ENCODE results near the gene ZNF536. TPM values are rescaled to one million over a fixed set of nuclear protein-coding genes. Genes with fewer than 3 reads are reported as not detected.

Gene ZNF536
- total and polyA plus RNA-seq, 10 of the 15 experiments (the other 5 are each of a cell fraction or from before 2014, with no cell fraction given) = not detected

DNA sequence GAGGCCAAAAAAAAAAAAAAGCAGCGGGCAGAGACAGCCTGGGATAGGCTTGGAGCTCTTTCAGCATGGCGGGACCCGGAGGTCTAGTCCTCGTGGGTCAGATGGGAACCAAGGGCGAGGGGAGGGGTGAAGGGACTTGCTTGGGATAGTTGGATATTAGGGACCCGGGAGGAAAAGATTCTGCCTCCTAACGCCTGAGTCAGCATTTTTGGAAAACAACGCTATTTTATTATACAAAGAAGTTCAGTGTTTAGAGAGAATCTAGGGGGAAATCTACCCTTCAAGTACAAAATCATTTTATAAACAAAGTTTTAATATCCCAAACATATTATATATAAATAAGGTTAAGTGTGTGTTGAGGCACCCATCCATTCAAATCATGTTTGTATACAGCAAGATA is 156.7 kb downstream of the ZNF536 start (continued):
- no peak for TF ChIP-seq RFX5 (IDR thresholded peaks at IDR 0.05; ENCODE audit: low read depth, low read length)

DNA sequence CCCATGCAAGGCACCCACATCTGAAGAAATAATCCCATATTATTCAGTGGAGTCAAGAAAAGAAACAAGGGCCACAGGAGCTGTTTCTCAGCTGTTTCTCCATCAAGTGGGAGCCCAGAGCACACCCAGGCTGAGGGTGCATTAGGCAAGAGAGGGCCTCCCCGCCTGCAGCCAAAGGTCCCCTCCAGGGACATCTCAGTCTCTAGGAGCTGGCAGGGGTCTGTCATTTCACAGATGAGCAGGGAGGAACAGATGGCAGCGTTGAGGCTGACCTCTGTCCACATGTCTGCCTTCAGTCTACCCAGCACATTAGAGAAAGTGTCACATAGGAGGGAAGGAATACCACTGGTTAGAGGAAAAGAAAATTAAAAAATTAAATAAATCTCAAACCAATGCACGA is 157.7 kb downstream of the ZNF536 start:
- no peaks in the 10 kb centered on the region for H3K4me1 ChIP-seq (ENCODE audit: control insufficient read depth, insufficient read depth, low read length)
- no peak overlapping the region for H3K27ac ChIP-seq (ENCODE audit: control insufficient read depth, insufficient read depth)
- H4K20me1 ChIP-seq (ENCODE audit: control insufficient read depth, insufficient read depth) = no peaks in the 10 kb centered on the region
- H3K9me3 ChIP-seq (replicated peaks; ENCODE audit: control insufficient read depth, insufficient read depth, low read length) = no peaks in the 10 kb centered on the region
- DNase-seq (ENCODE audit: low read depth, low spot score) (no peak), FAIRE-seq (no peak), ATAC-seq (no peak)
- SMC1A ChIA-PET (ENCODE audit: uncharacterized antibody, unreplicated experiment) = no interaction called here
- H3K27me3 ChIP-seq (replicated peaks in 1 of 2; ENCODE audit: control insufficient read depth in 2 of 2, insufficient read depth in 2 of 2, low read length in 1 of 2) = no peaks in the 10 kb centered on the region
- RAD21 ChIA-PET (ENCODE audit: unreplicated experiment) = no interaction called here
- no TSS peak for BruUV-seq (replicated peaks)
- 3% methylated on average over 3 of the region's 3 CpGs for WGBS (ENCODE audit: insufficient coverage, insufficient replicate concordance, low lambda C conversion rate, missing lambda C conversion rate)
- no peaks in the 10 kb centered on the region for H3K36me3 ChIP-seq (ENCODE audit: control insufficient read depth in 2 of 2, insufficient read depth in 2 of 2, low read length in 1 of 2)
- H3K9ac ChIP-seq (ENCODE audit: control insufficient read depth, insufficient read depth, low read length) = no peak overlapping the region
- intact Hi-C loops (cut with micrococcal nuclease; ENCODE audit: unreplicated experiment) (no loop called here), in situ Hi-C loops (cut with MboI) (no loop called here)
- POLR2A ChIA-PET = no interaction called here
- no peak for TF ChIP-seq ATF7 (IDR thresholded peaks at IDR 0.05; ENCODE audit: low read depth)
- TF ChIP-seq MXI1 (IDR thresholded peaks at IDR 0.05; ENCODE audit: low read depth, low read length) = no peak
- no peak for TF ChIP-seq KAT2A (conservative IDR thresholded peaks at IDR 0.05; ENCODE audit: control insufficient read depth, low read depth, low read length)
- TF ChIP-seq CHD4 (IDR thresholded peaks at IDR 0.05) = no peak
- no peak for TF ChIP-seq POLR2AphosphoS2 (IDR thresholded peaks at IDR 0.05; ENCODE audit: low read depth, low read length)
- TF ChIP-seq PML (IDR thresholded peaks at IDR 0.05; ENCODE audit: low read length) = no peak
- no peak for TF ChIP-seq RAD21 (IDR thresholded peaks at IDR 0.05; ENCODE audit: insufficient read depth, low read depth, low read length)
- no peak for TF ChIP-seq IRF4 (IDR thresholded peaks at IDR 0.05; ENCODE audit: low read depth, low read length)
- TF ChIP-seq, protein P1, sequence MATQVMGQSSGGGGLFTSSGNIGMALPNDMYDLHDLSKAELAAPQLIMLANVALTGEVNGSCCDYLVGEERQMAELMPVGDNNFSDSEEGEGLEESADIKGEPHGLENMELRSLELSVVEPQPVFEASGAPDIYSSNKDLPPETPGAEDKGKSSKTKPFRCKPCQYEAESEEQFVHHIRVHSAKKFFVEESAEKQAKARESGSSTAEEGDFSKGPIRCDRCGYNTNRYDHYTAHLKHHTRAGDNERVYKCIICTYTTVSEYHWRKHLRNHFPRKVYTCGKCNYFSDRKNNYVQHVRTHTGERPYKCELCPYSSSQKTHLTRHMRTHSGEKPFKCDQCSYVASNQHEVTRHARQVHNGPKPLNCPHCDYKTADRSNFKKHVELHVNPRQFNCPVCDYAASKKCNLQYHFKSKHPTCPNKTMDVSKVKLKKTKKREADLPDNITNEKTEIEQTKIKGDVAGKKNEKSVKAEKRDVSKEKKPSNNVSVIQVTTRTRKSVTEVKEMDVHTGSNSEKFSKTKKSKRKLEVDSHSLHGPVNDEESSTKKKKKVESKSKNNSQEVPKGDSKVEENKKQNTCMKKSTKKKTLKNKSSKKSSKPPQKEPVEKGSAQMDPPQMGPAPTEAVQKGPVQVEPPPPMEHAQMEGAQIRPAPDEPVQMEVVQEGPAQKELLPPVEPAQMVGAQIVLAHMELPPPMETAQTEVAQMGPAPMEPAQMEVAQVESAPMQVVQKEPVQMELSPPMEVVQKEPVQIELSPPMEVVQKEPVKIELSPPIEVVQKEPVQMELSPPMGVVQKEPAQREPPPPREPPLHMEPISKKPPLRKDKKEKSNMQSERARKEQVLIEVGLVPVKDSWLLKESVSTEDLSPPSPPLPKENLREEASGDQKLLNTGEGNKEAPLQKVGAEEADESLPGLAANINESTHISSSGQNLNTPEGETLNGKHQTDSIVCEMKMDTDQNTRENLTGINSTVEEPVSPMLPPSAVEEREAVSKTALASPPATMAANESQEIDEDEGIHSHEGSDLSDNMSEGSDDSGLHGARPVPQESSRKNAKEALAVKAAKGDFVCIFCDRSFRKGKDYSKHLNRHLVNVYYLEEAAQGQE (IDR thresholded peaks at IDR 0.05; ENCODE audit: low read depth, low read length) = no peak
- no peak for TF ChIP-seq ZNF217 (IDR thresholded peaks at IDR 0.05)
- TF ChIP-seq, protein P2, sequence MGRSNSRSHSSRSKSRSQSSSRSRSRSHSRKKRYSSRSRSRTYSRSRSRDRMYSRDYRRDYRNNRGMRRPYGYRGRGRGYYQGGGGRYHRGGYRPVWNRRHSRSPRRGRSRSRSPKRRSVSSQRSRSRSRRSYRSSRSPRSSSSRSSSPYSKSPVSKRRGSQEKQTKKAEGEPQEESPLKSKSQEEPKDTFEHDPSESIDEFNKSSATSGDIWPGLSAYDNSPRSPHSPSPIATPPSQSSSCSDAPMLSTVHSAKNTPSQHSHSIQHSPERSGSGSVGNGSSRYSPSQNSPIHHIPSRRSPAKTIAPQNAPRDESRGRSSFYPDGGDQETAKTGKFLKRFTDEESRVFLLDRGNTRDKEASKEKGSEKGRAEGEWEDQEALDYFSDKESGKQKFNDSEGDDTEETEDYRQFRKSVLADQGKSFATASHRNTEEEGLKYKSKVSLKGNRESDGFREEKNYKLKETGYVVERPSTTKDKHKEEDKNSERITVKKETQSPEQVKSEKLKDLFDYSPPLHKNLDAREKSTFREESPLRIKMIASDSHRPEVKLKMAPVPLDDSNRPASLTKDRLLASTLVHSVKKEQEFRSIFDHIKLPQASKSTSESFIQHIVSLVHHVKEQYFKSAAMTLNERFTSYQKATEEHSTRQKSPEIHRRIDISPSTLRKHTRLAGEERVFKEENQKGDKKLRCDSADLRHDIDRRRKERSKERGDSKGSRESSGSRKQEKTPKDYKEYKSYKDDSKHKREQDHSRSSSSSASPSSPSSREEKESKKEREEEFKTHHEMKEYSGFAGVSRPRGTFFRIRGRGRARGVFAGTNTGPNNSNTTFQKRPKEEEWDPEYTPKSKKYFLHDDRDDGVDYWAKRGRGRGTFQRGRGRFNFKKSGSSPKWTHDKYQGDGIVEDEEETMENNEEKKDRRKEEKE (IDR thresholded peaks at IDR 0.05) = no peak
- no peak for TF ChIP-seq RBBP5 (conservative IDR thresholded peaks at IDR 0.05)
- no peak for TF ChIP-seq KDM1A (IDR thresholded peaks at IDR 0.05; ENCODE audit: borderline replicate concordance)
- TF ChIP-seq PAX8 (IDR thresholded peaks at IDR 0.05) = no peak
- TF ChIP-seq ZNF24 (IDR thresholded peaks at IDR 0.05) = no peak
- no peak overlapping the region for H2AFZ ChIP-seq (ENCODE audit: control insufficient read depth, low read depth, low read length)
- CTCF ChIA-PET = no interaction called here
- H3K4me2 ChIP-seq (ENCODE audit: control insufficient read depth, insufficient read depth) = no peak overlapping the region
- H3K4me3 ChIP-seq = no peak overlapping the region
- no peaks in the 10 kb centered on the region for H3K79me2 ChIP-seq (ENCODE audit: control insufficient read depth, insufficient read depth, low read length)
